Thymus (tissue), 11 donors: Measurements from ENCODE around the gene TMEM63B. TPM values are rescaled to one million over a fixed set of nuclear protein-coding genes. Genes with fewer than 3 reads are reported as not detected.

ENCODE experiments used
- DNase-seq, 9 donors: peaks; one replicate each; pipeline ENCODE4 v3.0.0-alpha.2; 2013; ENCODE audit warnings: low spot score in 9 of 9, low read depth in 6 of 9, missing footprints in 1 of 9
- H3K27ac ChIP-seq, 2 donors: one replicate each; pipeline ENCODE4 v1.5.1; 2013; ENCODE audit warnings: control low read depth in 1 of 2, low read depth in 1 of 2, low read length in 1 of 2, mild to moderate bottlenecking in 1 of 2, moderate library complexity in 1 of 2
- H3K27me3 ChIP-seq, 2 donors: one replicate each; pipeline ENCODE4 v1.5.1; 2013; ENCODE audit warnings: low read length in 1 of 2; ENCODE audit not compliant: control insufficient read depth in 2 of 2, insufficient read depth in 1 of 2
- H3K36me3 ChIP-seq, 2 donors: one replicate each; pipeline ENCODE4 v1.5.1; 2013; ENCODE audit warnings: low read length in 1 of 2, mild to moderate bottlenecking in 1 of 2, moderate library complexity in 1 of 2; ENCODE audit not compliant: control insufficient read depth in 2 of 2, insufficient read depth in 2 of 2
- H3K4me1 ChIP-seq, 2 donors: one replicate each; pipeline ENCODE4 v1.5.1; 2013; ENCODE audit warnings: low read length in 2 of 2; ENCODE audit not compliant: control insufficient read depth in 2 of 2, insufficient read depth in 2 of 2
- H3K4me3 ChIP-seq, 2 donors: one replicate each; pipeline ENCODE4 v1.5.1; 2013; ENCODE audit warnings: low read length in 2 of 2, control low read depth in 1 of 2, mild to moderate bottlenecking in 1 of 2
- H3K9me3 ChIP-seq, 2 donors: one replicate each; pipeline ENCODE4 v1.5.1; 2013; ENCODE audit warnings: low read length in 1 of 2, mild to moderate bottlenecking in 1 of 2; ENCODE audit not compliant: control insufficient read depth in 2 of 2, insufficient read depth in 1 of 2
- WGBS: extraction: QIAGEN DNeasy Blood & Tissue Kit; methylation state at CpG from one replicate; pipeline ENCODE4 v1.1.7; 2013; 5-methylcytosine and 5-hydroxymethylcytosine counted together
- polyA plus RNA-seq: library from polyadenylated mRNA; stranded (reverse); fragments of 200-250 nt; gene quantifications from one replicate; pipeline ENCODE4 v1.2.3, GENCODE V29; 2013
- total RNA-seq: library from RNA; stranded (reverse); fragments of 120-200 nt; gene quantifications from one replicate; pipeline ENCODE4 v1.2.4, GENCODE V29; 2013
- donor health status: healthy.

Gene TMEM63B
- total and polyA plus RNA-seq, 2 donors, result 7.5 to 11.7 TPM

DNA sequence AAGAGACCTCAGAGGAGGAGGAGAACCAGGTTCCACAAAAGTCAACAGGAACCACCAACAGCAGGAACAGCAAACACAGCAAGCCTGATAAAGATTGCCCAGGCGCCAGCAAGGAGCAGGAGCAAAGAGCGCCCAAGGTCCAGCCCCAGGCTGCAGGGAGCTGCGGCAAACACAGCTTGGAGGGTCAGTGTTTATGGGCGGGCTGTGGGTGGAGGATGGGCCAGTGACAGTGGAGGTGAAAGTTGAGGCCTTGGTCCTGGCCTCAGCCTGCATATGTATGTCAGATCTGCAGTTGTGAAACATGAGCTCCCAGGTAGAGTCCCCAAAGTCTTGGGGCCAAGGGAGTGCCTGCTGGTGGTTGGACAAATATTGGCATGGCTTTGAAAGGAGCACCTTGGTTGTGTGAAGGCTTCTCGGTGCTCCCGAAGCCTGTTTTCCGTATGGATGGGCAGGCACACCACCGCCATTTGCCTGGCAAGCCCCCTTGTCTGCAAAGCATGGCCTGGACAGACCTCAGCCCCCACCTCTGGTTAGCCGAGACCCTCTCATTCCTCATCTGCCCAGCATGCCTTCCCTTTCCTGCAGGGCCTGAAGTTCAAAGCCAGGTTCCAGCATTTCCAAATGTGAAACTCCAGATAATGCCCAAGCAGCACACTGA, 29.3 kb downstream of the TMEM63B start:
- H3K27me3 ChIP-seq, result no peaks in the 10 kb centered on the region
- no peak overlapping the region for H3K4me3 ChIP-seq
- no peak for DNase-seq
- peaks cover 11 to 16% of the 10 kb centered on the region in 2 donors for H3K36me3 ChIP-seq
- peak overlapping the region in 1 of 2 donors; percentile 81 for H3K27ac ChIP-seq
- WGBS, result 99% methylated on average over 9 of the region's 9 CpGs
- H3K9me3 ChIP-seq, result peaks cover 0 to 11% of the 10 kb centered on the region in 2 donors
- H3K4me1 ChIP-seq, result peaks cover 29 to 78% of the 10 kb centered on the region in 2 donors

DNA sequence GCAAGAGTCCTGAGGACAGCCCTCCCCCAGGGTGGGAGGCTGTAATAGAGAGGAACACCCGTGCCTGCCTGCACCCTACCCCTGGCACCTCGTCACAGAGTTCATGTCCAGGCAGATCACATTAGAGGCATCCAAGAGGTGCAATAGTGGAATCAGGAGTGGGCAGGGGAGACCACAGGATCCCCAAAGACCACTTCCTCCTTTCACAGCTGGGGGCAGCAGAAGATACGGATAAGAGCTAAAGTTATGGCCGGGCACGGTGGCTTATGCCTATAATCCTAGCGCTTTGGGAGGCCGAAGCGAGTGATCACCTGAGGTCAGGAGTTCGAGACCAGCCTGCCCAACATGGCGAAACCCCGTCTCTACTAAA, 29.8 kb downstream of the TMEM63B start:
- Histone ChIP-seq H3K4me3 (no peak overlapping the region), H3K9me3 (peaks cover 0 to 11% of the 10 kb centered on the region in 2 donors), H3K27ac (no peak overlapping the region), H3K36me3 (peaks cover 11 to 16% of the 10 kb centered on the region in 2 donors), H3K4me1 (peaks cover 26 to 78% of the 10 kb centered on the region in 2 donors), H3K27me3 (no peaks in the 10 kb centered on the region)
- DNase-seq, result no peak
- 91% methylated on average over 11 of the region's 11 CpGs for whole genome bisulfite sequencing

DNA sequence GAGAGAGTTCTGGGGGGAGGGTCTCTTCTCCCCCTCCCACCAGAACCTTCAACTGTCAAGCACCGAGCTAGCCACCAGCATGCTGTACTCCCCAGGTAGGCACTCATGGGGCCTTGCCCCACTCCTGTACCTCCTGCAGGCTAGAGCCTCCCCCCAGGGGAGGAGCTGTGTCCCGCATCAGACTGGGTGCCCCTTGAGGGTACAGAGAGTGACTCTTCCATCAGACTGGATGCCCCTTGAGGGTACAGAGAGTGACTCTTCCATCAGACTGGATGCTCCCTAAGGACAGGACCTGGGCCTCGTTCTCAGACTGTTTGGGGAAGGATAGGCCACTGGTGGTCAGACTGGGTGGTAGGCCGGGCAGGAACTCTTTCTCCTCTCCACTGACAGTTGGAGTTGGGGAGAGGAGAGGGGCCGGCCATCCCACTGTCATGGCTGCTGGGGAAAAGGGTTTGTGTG, 31.4 kb downstream of the TMEM63B start, which contains the start of gene CAPN11:
Gene CAPN11 (plus strand): TSS at position 51 of the 459 bp plus-strand sequence. CDS start 29 bp downstream, at position 80.
- Histone ChIP-seq H3K4me3 (no peak within 1 kb of the TSS), H3K27me3 (no peaks in the 10 kb centered on the region), H3K4me1 (peaks cover 28 to 80% of the 10 kb centered on the region in 2 donors), H3K36me3 (peaks cover 3 to 6% of the 10 kb centered on the region in 2 donors), H3K27ac (no peak within 1 kb of the TSS), H3K9me3 (peaks cover 0 to 11% of the 10 kb centered on the region in 2 donors)
- no peak for DNase-seq
- 97% methylated on average over 5 of the region's 5 CpGs for WGBS

DNA sequence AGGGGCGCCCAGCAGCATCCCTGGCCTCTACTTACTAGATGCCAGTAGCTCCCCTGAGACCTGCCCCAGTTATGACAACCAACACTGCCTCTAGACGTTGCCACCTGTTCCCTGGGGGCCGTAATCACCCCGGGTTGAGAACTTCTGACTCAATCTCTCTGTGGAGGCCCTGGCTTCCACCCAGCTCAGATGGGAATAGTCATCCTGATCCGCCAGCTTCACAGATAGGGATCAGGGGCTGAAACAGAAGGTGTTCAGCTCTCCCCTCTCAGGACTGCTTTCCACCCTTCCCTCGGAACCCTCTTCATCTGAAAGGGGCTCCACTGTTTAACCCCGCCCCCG, 34.6 kb downstream of the TMEM63B start:
- Histone ChIP-seq H3K27me3 (no peaks in the 10 kb centered on the region), H3K36me3 (no peaks in the 10 kb centered on the region), H3K4me1 (peaks cover 19 to 81% of the 10 kb centered on the region in 2 donors), H3K27ac (peak overlapping the region in 1 of 2 donors; percentile 95), H3K4me3 (no peak overlapping the region), H3K9me3 (no peaks in the 10 kb centered on the region)
- WGBS, result 86% methylated on average over 8 of the region's 8 CpGs
- DNase-seq, result peak in 4 of 9 donors; percentile 51 to 83 (median 64)

DNA sequence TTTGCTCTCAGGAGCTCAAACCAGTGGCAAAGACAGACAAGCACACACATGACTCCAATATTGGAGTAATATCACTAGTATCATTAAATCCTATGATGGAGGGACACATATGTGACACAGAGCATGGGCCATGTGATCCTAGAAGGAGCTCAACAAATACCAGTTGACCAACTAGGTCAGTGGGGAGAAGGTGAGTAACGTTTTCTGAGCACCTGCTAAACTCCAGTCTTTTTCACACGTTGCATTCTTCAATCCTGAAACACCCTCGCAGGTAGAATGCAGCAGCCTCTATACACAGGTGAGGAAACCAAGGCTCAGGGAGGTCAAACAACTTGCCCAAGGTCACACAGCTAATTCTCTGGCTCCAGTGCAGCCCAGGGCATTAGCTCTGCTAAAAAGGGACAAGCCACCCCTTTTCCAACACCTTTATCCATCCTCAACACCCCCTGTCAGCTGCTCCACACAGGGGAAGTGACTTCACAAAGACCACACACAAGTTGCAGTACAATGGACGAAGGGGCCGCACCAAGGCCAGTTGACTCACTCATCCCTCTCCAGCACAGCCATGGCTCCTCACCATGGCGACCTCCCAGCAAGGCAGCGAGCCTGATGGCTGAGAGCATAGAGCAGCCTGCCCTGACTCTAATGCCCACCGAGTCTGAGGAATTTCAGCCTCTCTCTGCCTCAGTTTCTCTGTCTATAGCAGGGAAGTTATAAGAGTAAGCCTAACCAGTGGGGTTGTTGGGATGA, 35.7 kb downstream of the TMEM63B start:
- Histone ChIP-seq H3K27ac (peak overlapping the region in 1 of 2 donors; percentile 95), H3K4me3 (no peak overlapping the region), H3K4me1 (peaks cover 17 to 83% of the 10 kb centered on the region in 2 donors), H3K27me3 (no peaks in the 10 kb centered on the region), H3K36me3 (no peaks in the 10 kb centered on the region), H3K9me3 (peaks cover 0 to 3% of the 10 kb centered on the region in 2 donors)
- no peak for DNase-seq
- 94% methylated on average over 8 of the region's 8 CpGs for WGBS

DNA sequence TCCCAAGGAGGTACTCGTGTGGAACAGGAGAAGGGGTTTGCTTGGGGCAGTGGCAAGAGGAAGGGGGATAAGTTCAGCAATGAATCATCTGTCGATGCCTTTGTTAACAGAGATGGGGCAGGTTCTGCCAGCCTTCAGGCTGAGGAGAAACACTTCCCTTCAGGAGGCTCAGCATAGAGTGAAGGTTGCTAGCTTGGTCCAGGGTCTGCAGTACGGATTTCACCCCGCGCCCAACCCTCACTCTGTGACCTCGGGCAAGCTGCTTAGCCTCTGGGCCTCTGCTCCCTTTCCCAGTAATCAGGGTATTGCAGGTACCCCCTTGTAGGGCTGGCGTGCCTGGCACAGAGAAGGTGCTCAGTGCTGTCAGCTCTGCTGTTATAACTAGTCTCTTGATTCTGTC, 38.8 kb downstream of the TMEM63B start:
- Histone ChIP-seq H3K27ac (peak overlapping the region in 1 of 2 donors; percentile 87), H3K27me3 (no peaks in the 10 kb centered on the region), H3K36me3 (no peaks in the 10 kb centered on the region), H3K4me3 (no peak overlapping the region), H3K4me1 (peaks cover 17 to 88% of the 10 kb centered on the region in 2 donors), H3K9me3 (peaks cover 0 to 11% of the 10 kb centered on the region in 2 donors)
- no peak for DNase-seq
- WGBS, result 91% methylated on average over 7 of the region's 7 CpGs

DNA sequence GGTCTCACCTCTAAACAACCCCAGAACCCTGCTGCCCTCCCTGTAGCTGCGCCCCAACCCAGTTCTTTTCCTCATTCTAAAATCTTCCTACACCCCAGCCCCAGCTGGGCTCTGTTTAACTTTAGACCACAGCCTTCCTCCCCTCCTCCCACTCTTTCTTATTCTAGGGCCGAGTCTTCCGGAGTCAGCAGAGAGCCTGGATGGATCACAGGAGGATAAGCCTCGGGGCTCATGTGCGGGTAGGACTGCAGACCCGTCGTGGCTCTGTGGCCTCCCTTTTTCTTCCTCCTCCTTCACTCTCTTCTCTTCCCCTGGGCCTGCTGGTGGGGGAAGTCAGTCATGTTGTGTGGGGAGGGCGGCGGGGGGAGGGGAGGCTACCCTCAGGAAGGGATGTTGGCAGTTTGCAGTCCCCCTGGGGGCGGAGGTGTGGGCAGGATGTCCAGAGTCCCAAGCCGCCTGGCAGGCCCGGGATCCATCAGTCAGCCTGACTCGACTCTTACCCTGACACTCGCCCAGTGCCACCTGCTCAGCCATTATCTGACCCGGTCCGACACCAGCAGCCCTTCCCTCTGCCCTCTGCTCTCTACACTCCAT, 39.3 kb downstream of the TMEM63B start:
- Histone ChIP-seq H3K9me3 (peaks cover 0 to 11% of the 10 kb centered on the region in 2 donors), H3K27me3 (no peaks in the 10 kb centered on the region), H3K4me3 (peak overlapping the region in 1 of 2 donors; percentile 19), H3K36me3 (no peaks in the 10 kb centered on the region), H3K4me1 (peaks cover 17 to 87% of the 10 kb centered on the region in 2 donors), H3K27ac (peak overlapping the region in 1 of 2 donors; percentile 87)
- WGBS, result 28% methylated on average over 16 of the region's 16 CpGs
- DNase-seq, result peak in 4 of 9 donors; percentile 48 to 68 (median 53)

DNA sequence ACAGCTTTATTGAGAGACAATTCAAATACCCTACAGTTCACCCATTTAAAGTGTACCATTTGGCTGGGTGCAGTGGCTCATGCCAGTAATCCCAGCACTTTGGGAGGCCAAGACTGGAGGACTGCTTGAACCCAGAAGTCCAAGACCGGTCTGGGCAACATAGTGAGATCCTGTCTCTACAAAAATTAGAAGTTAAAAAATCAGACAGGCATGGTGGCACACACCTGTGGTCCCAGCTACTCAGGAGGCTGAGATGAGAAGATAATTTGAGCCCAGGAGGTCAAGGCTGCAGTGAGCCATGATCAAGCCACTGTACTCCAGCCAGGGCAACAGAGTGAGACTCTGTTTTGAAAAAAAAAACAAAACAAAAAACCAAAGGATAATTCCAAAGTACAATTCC, 40.2 kb downstream of the TMEM63B start:
- 100% methylated on average over 1 of the region's 1 CpG for whole genome bisulfite sequencing
- no peaks in the 10 kb centered on the region for H3K27me3 ChIP-seq

DNA sequence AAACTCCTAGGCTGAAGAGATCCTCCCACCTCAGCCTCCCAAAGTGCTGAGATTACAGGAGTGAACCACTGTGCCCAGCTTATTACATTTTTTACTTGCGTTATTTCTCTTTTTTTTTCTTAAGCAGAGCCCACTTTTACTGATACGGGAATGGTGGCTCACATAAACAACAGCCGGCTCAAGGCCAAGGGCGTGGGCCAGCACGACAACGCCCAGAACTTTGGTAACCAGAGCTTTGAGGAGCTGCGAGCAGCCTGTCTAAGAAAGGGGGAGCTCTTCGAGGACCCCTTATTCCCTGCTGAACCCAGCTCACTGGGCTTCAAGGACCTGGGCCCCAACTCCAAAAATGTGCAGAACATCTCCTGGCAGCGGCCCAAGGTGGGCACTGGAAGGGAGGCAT, 41.8 kb downstream of the TMEM63B start:
- no peaks in the 10 kb centered on the region for H3K27me3 ChIP-seq
- peak overlapping the region in 1 of 2 donors; percentile 60 for H3K27ac ChIP-seq
- 95% methylated on average over 9 of the region's 9 CpGs for WGBS
- peaks cover 1 to 11% of the 10 kb centered on the region in 2 donors for H3K9me3 ChIP-seq
- no peaks in the 10 kb centered on the region for H3K36me3 ChIP-seq
- H3K4me1 ChIP-seq, result peaks cover 13 to 76% of the 10 kb centered on the region in 2 donors
- no peak for DNase-seq
- H3K4me3 ChIP-seq, result no peak overlapping the region

More for the DNA sequence above, 40.2 kb downstream of the TMEM63B start:
- Histone ChIP-seq H3K36me3 (no peaks in the 10 kb centered on the region), H3K27ac (no peak overlapping the region), H3K9me3 (peaks cover 1 to 11% of the 10 kb centered on the region in 2 donors), H3K4me1 (peaks cover 13 to 85% of the 10 kb centered on the region in 2 donors), H3K4me3 (no peak overlapping the region)
- DNase-seq, result no peak
